ENCODE results near the gene ARHGAP24.

- TF ChIP-seq CTCF (IDR thresholded peaks at IDR 0.05) (no peak), POLR2A (IDR thresholded peaks at IDR 0.05) (no peak)
Observed at GRCh38 chr4:85684676-85685075, 209.7 kb downstream of the ARHGAP24 start.

All from right lobe of liver (tissue), 4 donors.